GM21576 (cell line): Measurements from ENCODE around the gene ENTPD1.
A peak's percentile ranks its signal among the peaks of the same experiment; 100 is the strongest.
"Not testable (repeated sequence)": the region's sequence is repeated elsewhere in the genome, so short reads cannot be mapped to it uniquely, and the experiment has no call there.

Source experiments
- ATAC-seq: cut with Tn5 transposase; IDR thresholded peaks from one replicate; pipeline ENCODE4 v1.9.1; 2021; ENCODE audit warnings: mild to moderate bottlenecking, moderate library complexity; ENCODE audit not compliant: unreplicated experiment

ENTPD1 gene, protein sequence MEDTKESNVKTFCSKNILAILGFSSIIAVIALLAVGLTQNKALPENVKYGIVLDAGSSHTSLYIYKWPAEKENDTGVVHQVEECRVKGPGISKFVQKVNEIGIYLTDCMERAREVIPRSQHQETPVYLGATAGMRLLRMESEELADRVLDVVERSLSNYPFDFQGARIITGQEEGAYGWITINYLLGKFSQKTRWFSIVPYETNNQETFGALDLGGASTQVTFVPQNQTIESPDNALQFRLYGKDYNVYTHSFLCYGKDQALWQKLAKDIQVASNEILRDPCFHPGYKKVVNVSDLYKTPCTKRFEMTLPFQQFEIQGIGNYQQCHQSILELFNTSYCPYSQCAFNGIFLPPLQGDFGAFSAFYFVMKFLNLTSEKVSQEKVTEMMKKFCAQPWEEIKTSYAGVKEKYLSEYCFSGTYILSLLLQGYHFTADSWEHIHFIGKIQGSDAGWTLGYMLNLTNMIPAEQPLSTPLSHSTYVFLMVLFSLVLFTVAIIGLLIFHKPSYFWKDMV

GRCh38 chr10:95756041-95756761 lies at the start of gene ENTPD1:
TSS of gene ENTPD1 (plus strand) at chr10:95756163. CDS start at chr10:95756240, 77 bp downstream.
- no peak for ATAC-seq

- no peak for ATAC-seq
Measured at GRCh38 chr10:95706573-95706972, 49.4 kb upstream of the ENTPD1 start.

DNA sequence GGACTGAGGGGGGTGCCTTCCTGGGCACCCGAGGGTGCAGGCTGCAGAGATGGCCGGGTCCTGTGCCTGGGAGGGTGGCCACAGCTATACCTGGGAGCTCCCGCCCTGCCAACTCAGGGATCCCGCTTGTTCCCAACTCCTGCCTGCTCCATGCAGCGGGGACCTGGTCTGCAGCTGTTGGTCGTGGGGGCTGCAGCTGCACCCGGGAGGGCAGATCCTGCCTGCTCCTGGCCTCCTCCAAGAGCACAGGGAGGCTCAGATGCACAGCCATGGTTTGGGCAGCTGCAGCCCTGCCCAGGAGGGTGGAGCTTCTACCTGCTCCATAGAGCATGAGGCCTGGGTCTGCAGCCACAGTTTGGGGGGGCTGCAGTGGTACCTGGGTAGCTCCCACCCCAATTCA lies 49.0 kb upstream of the ENTPD1 start:
- no peak for ATAC-seq

GRCh38 chr10:95711492-95711891 lies 44.5 kb upstream of the ENTPD1 start:
- no peak for ATAC-seq

DNA sequence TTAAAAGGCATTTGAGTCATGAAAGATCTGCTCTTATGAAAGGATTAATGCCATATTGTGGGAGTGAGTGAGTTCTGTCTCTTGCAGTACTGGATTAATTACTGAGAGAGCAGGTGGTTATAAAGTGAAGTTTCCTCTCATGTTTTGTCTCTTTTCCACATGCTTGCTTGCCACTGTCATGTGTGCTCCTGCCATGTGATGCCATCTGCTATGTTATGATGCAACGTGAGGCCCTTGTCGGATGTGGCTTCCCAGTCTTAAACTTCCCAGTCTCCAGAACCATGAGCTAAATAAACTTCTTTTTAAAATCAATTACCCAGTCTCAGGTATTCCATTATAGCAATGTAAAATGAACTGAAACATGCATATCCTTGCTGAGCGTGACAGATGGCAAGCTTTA lies 39.5 kb upstream of the ENTPD1 start:
- no peak for ATAC-seq

- no peak for ATAC-seq
Measured at GRCh38 chr10:95716866-95717265, 39.1 kb upstream of the ENTPD1 start.

DNA sequence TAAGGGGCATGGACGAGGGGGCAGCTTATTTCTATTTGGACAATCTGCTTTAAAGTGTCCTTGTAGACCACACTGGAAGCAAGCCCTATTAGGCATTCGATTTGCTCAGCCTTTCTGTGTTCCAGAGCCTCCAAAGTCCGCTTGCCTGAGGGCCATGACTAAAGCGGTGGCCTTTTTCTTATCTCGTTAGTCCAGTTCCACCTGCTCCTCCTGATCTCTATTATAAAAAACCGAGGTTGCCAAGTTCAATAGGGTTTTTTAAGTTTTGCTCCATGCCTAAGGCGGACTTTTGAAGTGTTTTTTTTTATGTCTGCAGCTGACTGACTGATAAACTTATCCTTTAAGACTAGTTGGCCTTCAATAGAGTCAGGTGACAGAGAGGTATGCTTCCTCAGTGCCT lies 35.2 kb upstream of the ENTPD1 start:
- not testable (repeated sequence) for ATAC-seq

- not testable (repeated sequence) for ATAC-seq
Measured at GRCh38 chr10:95722496-95722895, 33.5 kb upstream of the ENTPD1 start.

- ATAC-seq, result no peak
Measured at GRCh38 chr10:95728526-95728925, 27.4 kb upstream of the ENTPD1 start.

DNA sequence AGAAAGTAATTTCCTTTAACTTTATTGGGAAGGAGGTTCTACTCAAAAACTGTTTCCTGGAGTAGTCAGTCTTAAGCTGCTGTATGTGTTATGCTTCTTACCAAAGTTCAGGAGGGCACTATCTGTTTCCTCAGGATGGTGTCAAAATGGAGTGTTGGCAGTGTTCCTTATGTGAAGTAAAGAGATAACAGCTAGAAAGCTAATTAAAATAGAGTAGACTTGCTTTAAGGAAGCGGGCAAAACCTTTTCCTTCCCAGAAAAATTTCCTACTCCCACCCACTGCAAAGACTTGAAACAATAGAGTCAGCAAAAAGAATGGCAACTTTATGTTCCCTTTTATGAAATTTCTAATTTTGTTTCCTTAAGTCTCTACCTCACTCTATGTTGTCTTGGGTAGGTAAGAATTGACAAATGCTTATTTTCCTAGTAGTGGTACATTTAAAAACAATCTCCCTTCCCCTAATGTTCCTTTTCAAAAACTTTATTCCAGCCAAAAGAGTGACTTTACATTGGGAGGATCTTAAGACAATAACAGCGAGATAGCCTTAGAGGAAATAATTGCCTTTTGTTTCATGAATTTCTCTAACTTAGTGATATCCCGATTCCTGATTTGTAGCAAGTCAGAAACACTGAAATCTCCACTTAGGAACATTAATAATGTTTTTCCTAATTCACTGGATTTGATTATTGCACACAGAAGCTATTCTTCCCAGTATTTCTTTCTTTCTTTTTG lies 26.5 kb upstream of the ENTPD1 start:
- no peak for ATAC-seq

- ATAC-seq, result no peak
Measured at GRCh38 chr10:95730233-95730632, 25.7 kb upstream of the ENTPD1 start.

DNA sequence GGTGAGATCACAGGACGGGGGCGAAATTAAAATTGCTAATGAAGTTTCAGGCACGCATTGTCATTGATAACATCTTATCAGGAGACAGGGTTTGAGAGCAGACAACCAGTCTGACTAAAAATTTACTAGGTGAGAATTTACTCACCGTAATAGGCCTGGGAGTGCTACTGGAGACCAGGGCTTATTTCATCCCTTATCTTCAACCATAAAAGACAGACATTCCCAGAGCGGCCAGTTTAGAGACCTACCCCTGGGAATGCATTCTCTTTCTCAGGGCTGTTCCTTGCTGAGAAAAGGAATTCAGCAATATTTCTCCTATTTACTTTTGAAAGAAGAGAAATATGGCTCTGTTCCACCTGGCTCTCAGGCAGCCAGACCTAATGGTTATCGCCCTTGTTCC lies 23.1 kb upstream of the ENTPD1 start:
- not testable (repeated sequence) for ATAC-seq

DNA sequence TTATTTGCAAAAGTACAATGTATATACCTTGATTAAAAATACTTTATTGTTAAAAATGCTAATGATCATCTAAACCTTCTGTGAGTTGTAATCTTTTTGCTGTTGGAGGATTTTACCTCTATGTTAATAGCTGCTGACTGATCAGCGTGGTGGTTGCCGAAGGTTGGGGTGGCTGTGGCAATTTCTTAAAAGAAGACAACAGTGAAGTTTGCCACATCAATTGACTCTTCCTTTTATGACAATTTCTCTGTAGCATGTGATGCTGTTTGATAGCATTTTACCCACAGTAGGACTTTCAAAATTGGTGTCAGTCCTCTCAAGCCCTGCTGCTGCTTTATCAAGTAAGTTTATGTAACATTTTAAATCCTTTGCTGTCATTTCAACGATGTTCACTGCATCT lies 16.9 kb upstream of the ENTPD1 start:
- ATAC-seq, result no peak

GRCh38 chr10:95741807-95742467 lies 14.0 kb upstream of the ENTPD1 start:
- peak; percentile 70 for ATAC-seq

DNA sequence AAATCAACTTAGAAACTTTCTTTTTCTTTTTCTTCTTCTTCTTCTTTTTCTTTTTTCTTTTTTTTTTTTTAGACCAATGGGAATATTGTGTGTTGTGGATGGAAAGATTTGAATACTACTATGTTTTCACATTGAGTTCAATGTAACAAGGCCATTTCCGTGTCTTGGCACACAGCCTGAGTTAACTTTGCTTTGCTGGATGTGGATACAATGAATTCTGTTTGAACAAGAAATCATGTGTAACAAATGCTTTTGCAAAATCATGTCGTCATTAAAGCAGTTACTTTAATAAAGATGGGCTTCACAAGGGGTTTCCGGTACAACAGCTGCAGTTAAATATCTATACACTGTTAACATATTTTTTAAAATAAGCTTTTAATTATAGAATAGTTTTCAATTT lies 13.5 kb upstream of the ENTPD1 start:
- no peak for ATAC-seq

DNA sequence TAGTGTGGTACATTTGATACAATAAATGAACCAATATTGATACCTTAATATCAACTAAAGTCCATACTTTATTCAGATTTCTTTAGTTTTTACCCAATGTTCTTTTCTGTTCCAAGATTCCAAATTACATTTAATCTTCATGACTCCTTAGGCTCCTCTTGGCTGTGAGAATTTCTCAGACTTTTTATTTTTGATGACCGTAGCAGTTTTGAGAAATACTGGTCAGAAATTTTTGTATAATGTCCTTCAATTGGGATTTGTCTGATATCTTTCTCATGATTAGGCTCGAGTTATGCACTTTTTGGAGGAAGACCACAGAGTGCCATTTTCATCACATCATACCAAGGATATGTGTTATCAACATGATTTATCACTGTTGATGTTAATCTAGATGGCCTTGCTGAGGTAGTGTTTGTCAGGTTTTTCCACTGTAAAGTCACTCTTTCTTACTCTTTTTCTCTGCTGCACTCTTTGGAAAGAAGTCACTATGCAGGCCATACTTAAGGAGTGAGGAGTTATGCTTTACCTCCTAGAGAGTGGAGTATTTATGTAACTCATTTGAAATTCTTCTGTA lies 12.9 kb upstream of the ENTPD1 start:
- ATAC-seq, result no peak

- ATAC-seq, result no peak
Measured at GRCh38 chr10:95745501-95745900, 10.5 kb upstream of the ENTPD1 start.

DNA sequence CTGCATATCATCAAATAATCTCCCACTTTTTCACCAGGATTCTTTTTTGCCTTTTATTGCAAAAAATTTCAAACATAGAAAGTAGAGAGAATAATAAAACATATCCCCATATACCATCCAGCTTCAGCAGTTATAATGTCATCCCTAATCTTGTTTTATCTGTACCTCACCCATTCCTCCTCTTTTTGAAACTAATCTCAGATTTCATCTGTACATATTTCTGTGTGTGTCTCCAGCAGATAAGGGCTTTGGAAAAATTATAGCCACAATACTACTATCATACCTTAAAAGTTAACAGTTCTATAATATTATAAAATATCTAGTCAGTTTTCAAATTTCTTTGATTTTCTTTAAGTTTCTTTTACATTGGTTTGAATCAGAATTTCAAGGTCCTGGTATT lies 7.6 kb upstream of the ENTPD1 start:
- no peak for ATAC-seq

DNA sequence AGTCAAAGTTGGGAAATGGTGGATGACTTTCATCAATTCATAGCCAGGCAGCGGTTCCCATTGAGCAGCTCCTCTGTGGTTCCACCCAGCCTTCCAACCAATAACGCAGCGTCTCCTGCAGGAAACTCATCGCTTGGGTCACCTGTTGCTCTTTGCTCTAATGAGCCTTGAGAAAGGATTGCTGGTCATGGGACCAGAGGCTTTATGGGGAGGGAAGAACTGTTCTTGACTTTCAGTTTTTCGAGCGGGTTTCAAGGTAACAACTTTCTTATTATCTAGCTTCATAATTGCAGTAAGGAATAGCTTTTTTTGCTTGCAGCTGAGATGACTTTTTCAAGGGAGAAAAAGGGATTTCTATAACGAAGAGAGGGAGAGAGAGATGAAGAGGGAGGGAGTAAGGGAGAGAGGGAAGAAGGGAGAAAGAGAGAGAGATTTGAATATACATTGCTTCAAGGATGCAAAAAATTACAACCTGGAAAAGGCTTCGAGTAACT lies 405 bp upstream of the ENTPD1 start:
- ATAC-seq, result no peak
